ENCODE data around the gene TNS3.
"Not testable (repeated sequence)": the region's sequence is repeated elsewhere in the genome, so short reads cannot be mapped to it uniquely, and the experiment has no call there.

TNS3 gene

GRCh38 chr7:47590215-47590614 is 8.3 kb upstream of the TNS3 start:
- H3K36me3 ChIP-seq (ENCODE audit: insufficient read depth, low read length); H3K27ac ChIP-seq (ENCODE audit: low read depth, low read length); H3K79me2 ChIP-seq (ENCODE audit: control insufficient read depth, insufficient read depth, low read length, unreplicated experiment); H2AFZ ChIP-seq (ENCODE audit: low read length, unreplicated experiment); H3K27me3 ChIP-seq (ENCODE audit: insufficient read depth, low read length); H3K4me3 ChIP-seq (ENCODE audit: low read depth, low read length): not testable (repeated sequence)
- H3K4me1 ChIP-seq (ENCODE audit: control insufficient read depth, insufficient read depth, low read length, unreplicated experiment) = peaks cover 12% of the 10 kb centered on the region

- H3K27ac ChIP-seq (ENCODE audit: low read depth, low read length) = no peak overlapping the region
- no peak overlapping the region for H2AFZ ChIP-seq (ENCODE audit: low read length, unreplicated experiment)
- H3K4me3 ChIP-seq (ENCODE audit: low read depth, low read length) = no peak overlapping the region
- no peaks in the 10 kb centered on the region for H3K79me2 ChIP-seq (ENCODE audit: control insufficient read depth, insufficient read depth, low read length, unreplicated experiment)
- H3K36me3 ChIP-seq (ENCODE audit: insufficient read depth, low read length) = no peaks in the 10 kb centered on the region
- no peaks in the 10 kb centered on the region for H3K27me3 ChIP-seq (ENCODE audit: insufficient read depth, low read length)
- peaks cover 18% of the 10 kb centered on the region for H3K4me1 ChIP-seq (ENCODE audit: control insufficient read depth, insufficient read depth, low read length, unreplicated experiment)
Measured at GRCh38 chr7:47588704-47589225, 6.9 kb upstream of the TNS3 start.

GRCh38 chr7:47587976-47588375 is 6.1 kb upstream of the TNS3 start:
- peaks cover 26% of the 10 kb centered on the region for H3K4me1 ChIP-seq (ENCODE audit: control insufficient read depth, insufficient read depth, low read length, unreplicated experiment)
- no peak overlapping the region for H2AFZ ChIP-seq (ENCODE audit: low read length, unreplicated experiment)
- H3K27ac ChIP-seq (ENCODE audit: low read depth, low read length) = no peak overlapping the region
- H3K36me3 ChIP-seq (ENCODE audit: insufficient read depth, low read length) = no peaks in the 10 kb centered on the region
- no peaks in the 10 kb centered on the region for H3K79me2 ChIP-seq (ENCODE audit: control insufficient read depth, insufficient read depth, low read length, unreplicated experiment)
- no peak overlapping the region for H3K4me3 ChIP-seq (ENCODE audit: low read depth, low read length)
- no peaks in the 10 kb centered on the region for H3K27me3 ChIP-seq (ENCODE audit: insufficient read depth, low read length)

- Histone ChIP-seq H3K79me2 (ENCODE audit: control insufficient read depth, insufficient read depth, low read length, unreplicated experiment) (no peaks in the 10 kb centered on the region), H2AFZ (ENCODE audit: low read length, unreplicated experiment) (no peak overlapping the region), H3K27me3 (ENCODE audit: insufficient read depth, low read length) (no peaks in the 10 kb centered on the region), H3K27ac (ENCODE audit: low read depth, low read length) (no peak overlapping the region), H3K4me1 (ENCODE audit: control insufficient read depth, insufficient read depth, low read length, unreplicated experiment) (peaks cover 32% of the 10 kb centered on the region), H3K4me3 (ENCODE audit: low read depth, low read length) (no peak overlapping the region), H3K36me3 (ENCODE audit: insufficient read depth, low read length) (no peaks in the 10 kb centered on the region)
Measured at GRCh38 chr7:47587351-47587750, 5.4 kb upstream of the TNS3 start.

GRCh38 chr7:47586925-47587324 is 5.0 kb upstream of the TNS3 start:
- no peak overlapping the region for H3K27ac ChIP-seq (ENCODE audit: low read depth, low read length)
- peaks cover 31% of the 10 kb centered on the region for H3K4me1 ChIP-seq (ENCODE audit: control insufficient read depth, insufficient read depth, low read length, unreplicated experiment)
- H3K4me3 ChIP-seq (ENCODE audit: low read depth, low read length) = no peak overlapping the region
- H3K27me3 ChIP-seq (ENCODE audit: insufficient read depth, low read length) = no peaks in the 10 kb centered on the region
- H3K79me2 ChIP-seq (ENCODE audit: control insufficient read depth, insufficient read depth, low read length, unreplicated experiment) = no peaks in the 10 kb centered on the region
- no peaks in the 10 kb centered on the region for H3K36me3 ChIP-seq (ENCODE audit: insufficient read depth, low read length)
- H2AFZ ChIP-seq (ENCODE audit: low read length, unreplicated experiment) = no peak overlapping the region

- not testable (repeated sequence) for H3K27ac ChIP-seq (ENCODE audit: low read depth, low read length); H3K36me3 ChIP-seq (ENCODE audit: insufficient read depth, low read length); H3K79me2 ChIP-seq (ENCODE audit: control insufficient read depth, insufficient read depth, low read length, unreplicated experiment); H2AFZ ChIP-seq (ENCODE audit: low read length, unreplicated experiment); H3K4me3 ChIP-seq (ENCODE audit: low read depth, low read length); H3K27me3 ChIP-seq (ENCODE audit: insufficient read depth, low read length)
- H3K4me1 ChIP-seq (ENCODE audit: control insufficient read depth, insufficient read depth, low read length, unreplicated experiment) = peaks cover 25% of the 10 kb centered on the region
Measured at GRCh38 chr7:47586161-47586670, 4.3 kb upstream of the TNS3 start.

GRCh38 chr7:47584536-47584895 is 2.6 kb upstream of the TNS3 start:
- Histone ChIP-seq H3K4me3 (ENCODE audit: low read depth, low read length) (no peak overlapping the region), H3K27ac (ENCODE audit: low read depth, low read length) (no peak overlapping the region), H3K36me3 (ENCODE audit: insufficient read depth, low read length) (no peaks in the 10 kb centered on the region), H3K27me3 (ENCODE audit: insufficient read depth, low read length) (no peaks in the 10 kb centered on the region), H3K4me1 (ENCODE audit: control insufficient read depth, insufficient read depth, low read length, unreplicated experiment) (peaks cover 34% of the 10 kb centered on the region), H3K79me2 (ENCODE audit: control insufficient read depth, insufficient read depth, low read length, unreplicated experiment) (peaks cover 24% of the 10 kb centered on the region), H2AFZ (ENCODE audit: low read length, unreplicated experiment) (no peak overlapping the region)

GRCh38 chr7:47583739-47584535 is 2.0 kb upstream of the TNS3 start:
- Histone ChIP-seq H3K4me3 (ENCODE audit: low read depth, low read length) (no peak overlapping the region), H2AFZ (ENCODE audit: low read length, unreplicated experiment) (no peak overlapping the region), H3K4me1 (ENCODE audit: control insufficient read depth, insufficient read depth, low read length, unreplicated experiment) (peaks cover 38% of the 10 kb centered on the region), H3K79me2 (ENCODE audit: control insufficient read depth, insufficient read depth, low read length, unreplicated experiment) (peaks cover 30% of the 10 kb centered on the region), H3K27me3 (ENCODE audit: insufficient read depth, low read length) (no peaks in the 10 kb centered on the region), H3K27ac (ENCODE audit: low read depth, low read length) (no peak overlapping the region), H3K36me3 (ENCODE audit: insufficient read depth, low read length) (no peaks in the 10 kb centered on the region)

GRCh38 chr7:47582764-47583738 is 1.1 kb upstream of the TNS3 start:
- peaks cover 46% of the 10 kb centered on the region for H3K4me1 ChIP-seq (ENCODE audit: control insufficient read depth, insufficient read depth, low read length, unreplicated experiment)
- no peaks in the 10 kb centered on the region for H3K36me3 ChIP-seq (ENCODE audit: insufficient read depth, low read length)
- no peak overlapping the region for H3K27ac ChIP-seq (ENCODE audit: low read depth, low read length)
- H3K4me3 ChIP-seq (ENCODE audit: low read depth, low read length) = peak overlapping the region; percentile 92; the same call in 1 of the 2 replicates
- H2AFZ ChIP-seq (ENCODE audit: low read length, unreplicated experiment) = no peak overlapping the region
- peaks cover 38% of the 10 kb centered on the region for H3K79me2 ChIP-seq (ENCODE audit: control insufficient read depth, insufficient read depth, low read length, unreplicated experiment)
- no peaks in the 10 kb centered on the region for H3K27me3 ChIP-seq (ENCODE audit: insufficient read depth, low read length)

- H3K27ac ChIP-seq (ENCODE audit: low read depth, low read length) = peak overlapping the region; percentile 96
- no peaks in the 10 kb centered on the region for H3K36me3 ChIP-seq (ENCODE audit: insufficient read depth, low read length)
- no peaks in the 10 kb centered on the region for H3K27me3 ChIP-seq (ENCODE audit: insufficient read depth, low read length)
- H2AFZ ChIP-seq (ENCODE audit: low read length, unreplicated experiment) = peak overlapping the region; percentile 40
- H3K4me1 ChIP-seq (ENCODE audit: control insufficient read depth, insufficient read depth, low read length, unreplicated experiment) = peaks cover 60% of the 10 kb centered on the region
- peaks cover 55% of the 10 kb centered on the region for H3K79me2 ChIP-seq (ENCODE audit: control insufficient read depth, insufficient read depth, low read length, unreplicated experiment)
- peak overlapping the region; percentile 92 for H3K4me3 ChIP-seq (ENCODE audit: low read depth, low read length)
Measured at GRCh38 chr7:47581438-47581803, 490 bp downstream of the TNS3 start.
